ENCODE measurements around the gene CD9. TPM values are rescaled to one million over a fixed set of nuclear protein-coding genes. Genes with fewer than 3 reads are reported as not detected.

The CD9 gene
- total RNA-seq, 3 donors from 2014 or later: 1.6 to 3.2 (median 3.0) TPM

DNA sequence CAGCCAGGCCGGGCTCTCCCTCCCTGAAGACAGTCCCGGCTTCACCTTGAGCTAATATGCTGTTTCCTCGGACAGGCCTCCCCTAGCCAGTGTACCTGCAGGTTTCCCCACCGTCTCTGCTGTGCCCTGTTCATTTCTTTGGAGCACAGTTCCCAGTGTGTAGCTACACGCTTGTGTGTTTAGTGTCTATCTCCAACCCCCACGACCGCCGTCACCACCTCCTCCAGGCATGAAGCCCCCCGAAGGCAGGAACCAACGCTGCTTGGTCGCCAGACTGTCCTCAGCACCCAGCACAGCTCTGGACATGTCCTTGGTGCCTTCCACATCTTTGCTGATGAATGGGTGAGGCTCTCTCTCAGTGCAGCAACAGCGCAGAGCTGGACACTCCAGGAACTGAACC is 84.1 kb downstream of the CD9 start:
- Mint-ChIP-seq H3K4me3 (no peak overlapping the region), H3K9me3 (no peaks in the 10 kb centered on the region), H3K27me3 (ENCODE audit: low read depth) (peaks cover 35% of the 10 kb centered on the region), H3K36me3 (ENCODE audit: insufficient read depth) (no peaks in the 10 kb centered on the region), H3K4me1 (ENCODE audit: low read depth) (peaks cover 1% of the 10 kb centered on the region)
- ATAC-seq (no peak), DNase-seq (no peak)

DNA sequence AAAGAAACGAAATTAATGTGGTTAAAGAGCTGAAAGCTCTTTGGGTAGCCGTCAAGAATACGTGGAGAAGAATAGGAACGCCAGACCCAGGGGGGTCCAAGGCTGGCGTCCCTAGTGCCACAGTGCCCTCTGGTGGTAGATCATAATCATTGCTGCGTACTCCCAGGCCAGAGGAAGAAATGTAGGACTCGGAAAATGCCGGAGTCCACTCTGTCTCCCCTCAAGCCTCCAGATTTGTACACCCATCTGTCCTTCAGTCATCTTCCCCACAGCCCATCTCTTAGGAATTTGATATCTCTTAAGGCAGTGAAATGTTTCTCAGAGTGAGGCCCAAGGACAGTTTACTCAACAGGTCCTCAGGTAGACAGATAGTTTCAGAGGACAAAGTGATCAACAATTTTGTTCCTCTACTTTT is 84.9 kb downstream of the CD9 start:
- no peak overlapping the region for H3K4me3 Mint-ChIP-seq
- peaks cover 31% of the 10 kb centered on the region for H3K27me3 Mint-ChIP-seq (ENCODE audit: low read depth)
- no peaks in the 10 kb centered on the region for H3K9me3 Mint-ChIP-seq
- H3K36me3 Mint-ChIP-seq (ENCODE audit: insufficient read depth): no peaks in the 10 kb centered on the region
- DNase-seq (peak; percentile 53), ATAC-seq (peak; percentile 82)
- H3K4me1 Mint-ChIP-seq (ENCODE audit: low read depth): peaks cover 1% of the 10 kb centered on the region

DNA sequence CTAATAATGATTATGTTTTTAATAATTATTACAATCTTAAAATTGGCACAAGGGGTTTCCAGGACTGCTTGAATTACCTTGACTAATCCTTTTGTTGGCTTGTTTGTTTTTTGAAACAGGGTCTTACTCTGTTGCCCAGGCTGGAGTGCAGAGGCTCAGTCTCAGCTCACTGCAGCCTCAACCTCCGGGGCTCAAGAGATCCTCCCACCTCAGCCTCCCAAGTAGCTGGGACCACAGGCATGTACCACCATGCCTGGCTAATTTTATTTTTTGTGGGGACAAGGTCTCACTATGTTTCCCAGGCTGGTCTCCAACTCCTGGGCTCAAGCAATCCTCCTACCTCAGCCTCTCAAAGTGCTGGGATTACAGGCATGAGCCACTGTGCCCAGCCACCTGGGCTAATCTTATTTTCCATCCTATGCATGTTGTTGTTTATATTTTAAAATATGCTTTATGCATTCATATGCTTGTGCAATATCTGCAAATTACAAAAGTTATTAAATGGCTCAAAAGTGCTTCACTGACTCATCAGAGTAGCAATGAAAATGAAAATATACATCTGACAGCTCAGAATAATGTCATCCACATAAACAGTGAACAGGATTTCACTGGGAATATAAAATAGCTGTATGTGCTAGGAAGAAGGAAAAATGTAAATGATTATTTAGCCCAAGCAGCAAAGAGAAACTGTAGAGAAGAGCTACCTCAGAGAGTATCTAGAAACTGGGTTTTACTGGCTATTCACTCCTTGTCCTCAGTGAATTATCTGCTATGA is 85.5 kb downstream of the CD9 start:
- no peak for ATAC-seq

More for the DNA sequence above, 85.5 kb downstream of the CD9 start:
- H3K27me3 Mint-ChIP-seq (ENCODE audit: low read depth): peaks cover 26% of the 10 kb centered on the region
- no peak overlapping the region for H3K4me3 Mint-ChIP-seq
- peaks cover 1% of the 10 kb centered on the region for H3K4me1 Mint-ChIP-seq (ENCODE audit: low read depth)
- no peaks in the 10 kb centered on the region for H3K36me3 Mint-ChIP-seq (ENCODE audit: insufficient read depth)
- DNase-seq: no peak
- H3K9me3 Mint-ChIP-seq: no peaks in the 10 kb centered on the region

Other genes with a start within 250 kb of the CD9 start
- gene VWF, start 75.7 kb upstream of the CD9 start, total RNA-seq: under 1 TPM; 0.33 to 0.71 (median 0.58) TPM
- gene PLEKHG6, start 110.3 kb downstream of the CD9 start, total RNA-seq: not detected
- 10 to 100 TPM; 28.0 to 34.5 (median 33.0) TPM for gene TNFRSF1A, start 141.7 kb downstream of the CD9 start, total RNA-seq
- gene SCNN1A, start 175.2 kb downstream of the CD9 start, total RNA-seq: under 1 TPM; 0.05 to 0.84 (median 0.15) TPM
- gene LTBR, start 183.8 kb downstream of the CD9 start, total RNA-seq: 1 to 10 TPM; 1.0 to 2.8 (median 1.3) TPM
- gene CD27, start 244.6 kb downstream of the CD9 start, total RNA-seq: 100 to 1,000 TPM in 1 of 3 donors, 10 to 100 TPM in 2; 52.3 to 100 (median 89.8) TPM

Measured in activated T-cell treated with anti-CD3 and anti-CD28 coated beads, Interleukin-2, amount 50 U/mL, for 4 hours (primary cell).